Middle frontal gyrus (tissue), 1 donor: ENCODE measurements around the gene NCKAP1.
"Not testable (repeated sequence)": the region's sequence is repeated elsewhere in the genome, so short reads cannot be mapped to it uniquely, and the experiment has no call there.

Experiments used
- DNase-seq: peaks from one replicate; pipeline ENCODE4 v3.0.0-alpha.2; 2015; ENCODE audit warnings: low spot score; ENCODE audit errors: extremely low spot score

The NCKAP1 gene

DNA sequence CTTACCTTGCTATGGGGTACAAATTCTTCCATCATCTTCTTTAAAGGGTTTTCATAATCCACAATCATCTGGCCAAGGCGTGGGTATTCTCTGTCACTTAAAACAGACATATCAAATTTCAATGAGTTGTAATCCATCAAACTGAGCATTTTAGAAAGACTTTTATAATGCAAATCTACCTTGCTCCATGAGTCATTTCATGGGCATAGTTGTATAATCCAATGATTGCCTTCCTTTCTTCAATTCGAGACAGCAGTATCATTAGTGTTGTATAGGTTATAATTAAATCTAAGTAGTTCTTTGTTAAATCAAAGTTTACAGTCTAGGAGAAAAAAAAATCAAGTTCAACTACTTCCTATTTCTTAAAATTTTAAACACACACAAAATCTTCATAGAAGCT, 36.3 kb downstream of the NCKAP1 start:
- DNase-seq: no peak

DNA sequence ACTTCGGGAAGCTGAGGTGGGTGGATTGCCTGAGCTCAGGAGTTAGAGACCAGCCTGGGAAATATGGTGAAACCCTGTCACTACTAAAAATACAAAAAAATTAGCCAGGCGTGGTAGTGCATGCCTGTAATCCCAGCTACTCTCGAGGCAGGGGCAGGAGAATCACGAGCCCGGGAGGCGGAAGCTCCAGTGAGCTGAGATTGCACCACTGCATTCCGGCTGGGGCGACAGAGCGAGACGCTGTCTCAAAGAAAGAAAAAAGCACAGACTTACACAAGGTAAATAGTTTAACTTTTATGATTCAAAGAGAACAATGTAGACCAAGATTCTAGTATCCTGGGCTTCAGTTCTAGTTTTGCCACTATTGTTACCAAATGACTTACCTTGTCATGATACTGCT, 37.4 kb downstream of the NCKAP1 start:
- DNase-seq: no peak

DNA sequence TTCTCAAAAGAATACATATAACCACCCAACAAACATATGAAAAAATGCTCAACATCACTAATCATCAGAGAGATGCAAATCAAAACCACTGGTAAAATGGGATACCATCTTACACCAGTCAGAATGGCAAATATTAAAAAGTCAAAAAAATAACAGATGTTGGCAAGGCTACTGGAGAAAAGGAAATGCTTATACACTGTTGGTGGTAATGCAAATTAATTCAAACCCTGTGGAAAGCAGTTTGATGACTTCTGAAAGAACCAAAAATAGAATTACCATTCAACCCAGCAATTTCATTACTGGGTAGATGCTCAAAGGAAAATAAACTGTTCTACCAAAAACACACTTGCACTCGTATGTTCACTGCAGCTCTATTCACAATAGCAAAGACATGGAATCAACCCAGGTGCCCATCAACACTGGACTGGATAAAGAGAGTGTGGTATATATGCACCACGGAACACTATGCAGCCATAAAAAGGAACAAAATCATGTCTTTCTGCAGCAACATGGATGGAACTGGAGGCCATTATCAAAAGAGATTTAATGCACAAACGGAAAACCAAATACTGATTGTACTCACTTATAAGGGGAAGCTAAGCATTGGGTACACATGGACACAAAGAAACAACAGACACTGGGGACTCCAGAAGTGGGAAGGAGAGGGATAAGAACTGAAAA, 38.8 kb downstream of the NCKAP1 start:
- no peak for DNase-seq

DNA sequence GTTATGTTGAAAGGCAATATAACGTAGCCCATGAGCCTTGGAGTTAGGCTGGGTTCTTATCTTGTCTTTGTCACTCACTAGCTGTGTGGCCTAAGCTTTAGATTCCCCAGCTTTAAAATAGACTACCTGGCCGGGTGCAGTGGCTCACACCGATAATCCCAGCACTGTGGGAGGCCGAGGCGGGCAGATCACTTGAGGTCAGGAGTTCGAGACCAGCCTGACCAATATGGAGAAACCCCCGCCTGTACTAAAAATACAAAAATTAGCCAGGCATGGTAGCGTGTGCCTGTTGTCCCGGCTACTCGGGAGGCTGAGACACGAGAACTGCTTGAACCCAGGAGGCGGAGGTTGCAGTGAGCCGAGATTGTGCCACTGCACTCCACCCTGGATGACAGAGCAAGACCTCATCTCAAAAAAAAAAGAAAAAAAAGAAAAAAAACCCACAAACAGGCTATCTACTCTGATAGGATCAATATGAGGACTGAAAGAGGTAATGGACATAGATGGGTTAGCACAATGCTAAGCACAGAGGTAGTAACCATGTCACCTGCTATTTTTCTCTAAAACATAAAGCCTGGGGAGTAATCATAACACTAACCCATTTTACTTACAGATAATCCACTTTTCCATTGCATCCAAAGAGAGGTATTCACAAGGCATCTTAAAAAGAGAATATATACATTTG, 43.9 kb downstream of the NCKAP1 start:
- DNase-seq: no peak

DNA sequence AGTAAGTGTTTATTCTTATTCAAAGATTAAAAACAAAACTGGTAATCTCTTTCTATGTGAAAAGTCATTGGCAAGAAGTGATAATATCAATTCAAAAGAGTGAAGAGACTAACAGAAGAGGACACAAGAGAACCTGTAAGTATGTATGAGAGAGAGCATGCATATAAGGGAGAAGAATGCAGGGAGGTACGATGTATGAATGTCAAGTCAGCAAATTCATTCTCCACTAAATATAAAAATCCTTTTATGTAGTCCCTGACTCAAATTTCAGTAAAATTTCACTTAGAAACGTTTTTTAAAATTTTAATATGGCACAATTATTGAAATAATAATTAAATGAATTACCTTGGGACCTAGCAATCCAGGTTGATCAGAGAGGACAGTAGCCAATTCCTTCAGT, 55.3 kb downstream of the NCKAP1 start:
- no peak for DNase-seq

DNA sequence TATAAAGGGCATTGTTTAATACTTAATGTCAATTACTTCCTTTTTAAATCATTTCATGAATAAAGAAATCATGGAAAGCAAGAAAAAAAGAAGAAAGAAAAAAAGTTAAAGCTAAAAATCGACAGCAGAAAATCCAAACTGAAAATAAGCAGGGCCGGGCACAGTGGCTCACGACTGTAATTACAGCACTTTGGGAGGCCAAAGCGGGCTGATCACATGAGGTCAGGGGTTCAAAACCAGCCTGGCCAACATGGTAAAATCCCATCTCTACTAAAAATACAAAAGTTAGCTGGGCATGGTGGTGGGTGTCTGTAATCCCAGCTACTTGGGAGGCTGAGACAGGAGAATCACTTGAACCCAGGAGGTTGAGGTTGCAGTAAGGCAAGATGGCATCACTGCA, 56.8 kb downstream of the NCKAP1 start:
- DNase-seq: not testable (repeated sequence)

DNA sequence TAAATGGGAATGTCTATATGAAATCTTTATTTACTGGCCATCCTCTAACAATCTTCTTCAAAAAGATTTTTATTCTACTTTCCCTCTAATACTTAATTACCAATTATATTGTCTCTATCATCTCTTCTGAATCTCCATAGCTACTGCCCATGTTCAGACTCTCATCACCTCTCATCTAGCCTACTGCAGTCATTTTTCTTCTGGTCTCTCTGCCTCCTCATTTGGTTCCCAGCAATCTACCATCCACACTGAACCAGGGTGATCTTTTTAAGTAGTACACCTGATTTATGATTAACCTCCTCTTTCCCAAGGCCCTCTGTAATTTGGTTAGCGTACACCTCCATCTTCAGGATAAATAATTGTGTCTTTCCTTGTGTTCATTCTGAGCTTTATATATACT, 57.6 kb downstream of the NCKAP1 start:
- DNase-seq: no peak

DNA sequence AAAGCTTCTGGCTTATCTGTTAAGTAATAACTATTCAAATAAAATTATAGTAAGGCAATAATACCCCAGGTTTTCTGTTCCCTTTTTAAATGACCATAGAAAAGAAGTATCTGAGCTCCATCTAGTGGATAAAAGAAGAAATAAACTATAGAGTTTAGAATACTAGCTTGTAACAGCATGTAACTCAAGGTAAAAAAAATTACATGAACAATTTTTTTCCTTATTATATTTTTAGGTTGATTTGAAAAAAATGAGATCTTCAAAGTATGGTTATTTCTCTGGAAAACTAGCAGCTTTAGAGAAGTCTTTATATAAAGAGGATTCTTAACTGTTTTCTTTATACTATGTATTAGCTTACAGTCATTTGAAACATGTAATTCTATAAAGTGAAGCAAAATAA, 58.1 kb downstream of the NCKAP1 start:
- DNase-seq: no peak

DNA sequence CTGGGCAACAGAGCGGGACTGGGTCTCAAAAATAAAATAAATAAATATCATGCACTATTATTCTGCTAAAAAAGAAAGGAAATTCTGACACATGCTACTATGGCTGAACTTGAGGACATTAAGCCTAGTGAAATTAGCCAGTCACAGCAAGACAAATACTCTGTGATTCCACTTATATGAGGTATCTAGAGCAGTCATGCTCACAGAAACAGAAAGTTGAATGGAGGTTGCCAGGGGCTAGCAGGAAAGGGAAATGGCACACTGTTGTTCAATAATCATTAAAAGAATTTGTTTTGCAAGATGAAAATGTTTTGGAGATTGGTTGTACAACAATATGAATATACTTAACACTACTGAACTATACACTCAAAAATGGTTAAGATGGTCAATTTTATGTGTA, 60.8 kb downstream of the NCKAP1 start:
- DNase-seq: no peak

DNA sequence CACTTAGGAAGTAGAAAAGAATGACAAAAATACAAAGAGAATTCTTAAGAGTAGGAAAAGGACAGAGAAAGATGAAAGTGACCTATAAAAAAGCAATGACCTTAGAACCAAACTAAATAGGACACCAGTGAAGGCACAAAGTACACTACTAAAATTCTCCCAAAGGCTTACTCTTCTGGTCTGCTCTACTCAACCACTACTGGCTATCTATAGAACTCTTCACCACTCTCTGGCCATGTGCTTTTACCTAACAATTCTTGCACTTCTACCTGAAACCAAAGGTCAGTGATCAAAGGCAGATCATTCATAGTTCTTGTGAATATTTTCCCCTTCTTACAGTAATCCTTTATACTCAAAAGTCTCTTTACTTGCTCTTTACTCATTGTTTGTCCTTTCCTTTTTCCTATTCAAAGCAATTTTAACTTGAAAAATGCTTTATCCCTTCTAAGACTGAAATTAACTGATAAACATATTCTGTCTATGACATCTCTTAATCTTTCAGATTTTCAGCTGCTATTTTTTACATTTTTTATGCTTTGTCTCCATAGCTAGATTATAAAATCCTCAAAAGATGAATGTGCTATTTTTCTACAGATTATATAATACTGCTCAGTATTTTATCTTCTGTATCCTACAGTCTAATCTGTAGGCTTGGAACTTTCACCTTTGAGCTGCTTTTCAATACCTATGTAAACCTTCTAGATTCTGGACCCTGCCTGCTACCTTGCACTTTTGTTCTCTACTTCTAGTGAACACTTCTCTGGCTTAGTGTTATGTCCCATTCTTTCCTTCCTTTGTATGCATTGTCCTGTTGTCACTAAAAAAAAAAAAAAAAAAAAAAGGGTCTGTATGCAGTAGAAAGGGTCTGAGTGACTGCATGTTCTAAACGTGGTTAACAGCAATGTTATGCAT, 64.6 kb downstream of the NCKAP1 start:
- DNase-seq: no peak

DNA sequence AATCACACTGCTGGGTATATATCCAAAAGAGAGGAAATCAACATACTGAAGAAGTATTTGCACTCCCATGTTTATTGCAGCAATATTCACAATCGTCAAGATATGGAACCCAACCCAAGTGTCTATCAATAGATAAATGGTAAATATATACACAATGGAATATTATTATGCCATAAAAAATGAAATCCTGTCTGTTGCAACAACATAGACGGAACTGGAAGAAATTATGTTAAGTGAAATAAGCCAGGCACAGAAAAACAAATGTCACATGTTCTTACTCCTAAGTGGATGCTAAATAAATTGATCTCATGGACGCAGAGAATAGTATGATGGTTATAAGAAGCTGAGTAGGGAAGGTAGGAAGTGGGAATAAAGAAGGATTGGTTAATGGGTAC, 65.7 kb downstream of the NCKAP1 start:
- no peak for DNase-seq

DNA sequence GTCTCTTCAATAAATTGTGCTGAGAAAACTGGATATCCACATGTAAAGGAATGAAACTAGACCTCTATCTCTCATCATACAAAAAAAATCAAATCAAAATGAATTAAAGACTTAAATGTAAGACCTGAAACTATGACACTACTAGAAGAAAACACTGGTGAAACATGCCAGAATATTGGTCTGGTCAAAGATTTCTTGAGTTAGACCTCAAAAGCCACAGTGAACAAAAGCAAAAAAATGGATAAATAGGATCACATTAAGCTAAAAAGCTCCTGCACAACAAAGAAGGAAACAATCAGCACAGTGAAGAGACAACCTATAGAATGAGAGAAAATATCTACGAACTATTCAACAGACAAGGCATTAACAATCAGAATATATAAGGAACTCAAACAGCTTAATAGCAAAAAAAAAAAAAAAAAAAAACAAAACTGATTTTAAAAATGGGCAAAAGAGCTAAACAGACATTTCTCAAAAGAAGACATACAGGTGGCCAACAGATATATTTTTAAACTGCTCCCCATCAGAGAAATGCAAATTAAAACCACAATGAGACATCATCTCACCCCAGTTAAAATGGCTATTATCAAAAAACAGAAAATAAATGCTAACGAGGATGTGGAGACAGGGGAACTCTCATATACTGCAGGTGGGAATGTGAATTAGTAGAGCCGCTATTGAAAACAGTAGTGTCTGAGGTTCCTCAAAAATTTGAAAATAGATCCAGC, 66.3 kb downstream of the NCKAP1 start:
- DNase-seq: no peak

DNA sequence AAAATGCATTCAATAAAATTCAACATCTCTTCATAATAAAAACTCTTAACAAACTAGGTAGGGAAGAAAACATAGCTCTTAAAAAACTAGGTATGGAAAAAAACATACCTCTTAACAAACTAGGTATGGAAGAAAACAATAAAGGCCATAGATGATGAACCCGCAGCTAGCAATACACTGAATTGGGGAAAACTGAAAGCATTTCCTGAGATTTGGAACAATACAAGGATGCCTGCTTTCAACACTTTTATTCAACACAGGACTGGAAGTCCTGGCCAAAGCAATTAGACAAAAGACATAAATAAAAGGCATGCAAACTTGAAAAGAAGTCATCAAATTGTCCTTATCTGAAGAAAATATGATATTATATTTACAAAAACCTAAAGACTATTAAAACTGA, 67.8 kb downstream of the NCKAP1 start:
- DNase-seq: no peak

DNA sequence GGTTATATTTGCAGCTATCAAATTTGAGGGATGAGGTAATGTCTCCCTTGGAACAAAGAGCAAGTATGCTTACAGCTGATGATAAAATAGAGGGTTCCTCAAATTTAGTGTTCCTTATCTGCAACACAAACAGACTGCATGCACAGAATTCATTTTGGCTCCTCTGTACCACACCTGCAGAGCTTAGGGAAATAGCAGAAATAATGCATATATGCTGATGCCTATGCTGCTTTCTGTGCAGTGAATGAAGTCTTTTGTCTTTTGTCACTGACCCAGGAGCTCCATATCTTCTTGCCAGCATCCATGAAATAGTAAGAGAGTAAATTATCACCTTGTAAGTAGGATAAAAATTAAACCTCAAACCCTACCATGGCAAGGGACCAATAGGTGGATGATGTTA, 69.8 kb downstream of the NCKAP1 start:
- no peak for DNase-seq

DNA sequence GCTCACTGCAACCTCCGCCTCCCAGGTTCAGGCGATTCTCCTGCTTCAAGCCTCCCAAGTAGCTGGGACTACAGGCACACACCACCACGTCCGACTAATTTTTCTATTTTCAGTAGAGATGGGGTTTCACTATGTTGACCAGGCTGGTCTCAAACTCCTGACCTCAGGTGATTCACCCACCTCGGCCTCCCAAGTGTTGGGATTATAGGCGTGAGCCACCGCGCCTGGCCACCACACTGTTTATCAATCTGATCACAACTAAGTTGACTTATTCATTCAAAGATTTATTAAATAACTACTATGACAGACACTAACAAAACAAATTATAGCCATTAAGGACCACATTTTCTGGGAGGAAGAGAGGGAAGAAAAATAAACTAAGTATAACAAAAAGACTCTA, 71.9 kb downstream of the NCKAP1 start:
- not testable (repeated sequence) for DNase-seq

DNA sequence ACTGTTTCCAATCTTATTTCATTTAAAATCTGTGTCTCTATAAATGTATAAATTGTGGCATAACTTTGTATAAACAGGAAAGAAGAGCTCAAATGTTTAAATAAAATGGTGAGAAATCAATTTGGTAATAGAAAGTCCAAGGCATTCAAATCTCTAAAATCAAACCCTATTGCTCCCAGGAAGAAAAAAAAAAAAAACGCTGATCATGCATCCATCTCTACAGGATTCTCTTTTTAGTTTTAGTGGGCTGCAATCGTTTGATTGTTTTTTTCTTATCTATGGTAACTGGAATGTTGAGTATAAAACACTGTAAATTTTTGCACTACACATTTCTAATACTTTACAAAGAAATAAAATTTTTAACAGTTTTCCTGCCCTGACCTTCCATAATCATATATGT, 75.6 kb downstream of the NCKAP1 start:
- no peak for DNase-seq

DNA sequence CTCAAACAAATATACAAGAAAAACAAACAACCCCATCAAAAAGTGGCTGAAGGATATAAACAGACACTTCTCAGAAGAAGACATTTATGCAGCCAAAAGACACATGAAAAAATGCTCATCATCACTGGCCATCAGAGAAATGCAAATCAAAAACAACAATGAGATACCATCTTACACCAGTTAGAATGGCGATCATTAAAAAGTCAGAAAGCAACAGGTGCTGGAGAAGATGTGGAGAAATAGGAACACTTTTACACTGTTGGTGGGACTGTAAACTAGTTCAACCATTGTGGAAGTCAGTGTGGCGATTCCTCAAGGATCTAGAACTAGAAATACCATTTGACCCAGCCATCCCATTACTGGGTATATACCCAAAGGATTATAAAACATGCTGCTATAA, 77.4 kb downstream of the NCKAP1 start:
- not testable (repeated sequence) for DNase-seq

DNA sequence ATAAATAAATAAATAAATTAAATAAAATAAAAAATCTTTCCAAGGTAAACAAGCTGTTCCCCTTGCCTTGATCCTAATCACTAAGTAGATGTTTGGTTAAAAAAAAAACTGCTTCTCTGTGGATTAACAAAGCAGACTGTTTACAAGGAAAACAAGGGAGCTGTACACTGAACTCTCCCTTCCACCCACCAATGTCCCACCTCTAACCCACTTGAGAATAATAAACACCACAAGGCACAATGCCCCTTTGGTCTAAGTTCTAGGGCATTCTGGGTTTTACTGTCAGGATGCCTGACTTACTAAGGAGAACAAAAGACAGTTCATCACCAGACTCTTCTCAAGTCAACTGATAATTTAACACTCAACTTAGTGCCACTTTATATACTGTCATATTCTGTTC, 83.5 kb downstream of the NCKAP1 start:
- DNase-seq: no peak

DNA sequence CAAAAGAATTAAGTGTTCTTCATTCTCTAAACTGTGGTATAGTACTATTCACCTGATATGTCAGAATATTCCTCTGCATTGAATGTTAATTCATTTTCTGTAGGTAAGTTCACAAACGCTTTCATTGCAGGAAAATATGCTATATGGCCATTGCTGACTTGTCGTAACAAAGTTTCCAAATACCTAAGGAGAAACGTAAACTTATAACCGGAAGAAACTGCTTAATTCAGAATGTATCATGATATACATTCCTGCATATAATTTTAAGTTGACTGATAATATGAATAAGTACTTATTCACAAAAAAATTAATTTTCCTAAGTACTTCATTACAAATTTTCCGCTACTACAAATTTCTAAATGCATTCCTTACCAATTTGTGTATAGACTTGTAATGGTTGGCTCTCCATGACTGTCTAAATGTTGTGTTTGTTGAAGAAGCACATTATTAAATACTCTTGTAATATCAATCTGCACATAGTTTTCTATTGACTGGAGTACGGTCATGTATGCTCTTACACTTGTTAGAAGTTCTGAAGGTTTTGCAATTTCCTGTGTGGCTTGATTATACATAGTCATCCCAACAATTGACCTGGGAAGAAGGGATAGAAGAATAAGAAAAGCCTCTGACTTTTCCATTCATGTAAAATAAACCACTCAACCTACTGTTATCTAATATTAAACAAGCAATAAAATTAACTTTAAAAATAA, 85.4 kb downstream of the NCKAP1 start:
- no peak for DNase-seq

DNA sequence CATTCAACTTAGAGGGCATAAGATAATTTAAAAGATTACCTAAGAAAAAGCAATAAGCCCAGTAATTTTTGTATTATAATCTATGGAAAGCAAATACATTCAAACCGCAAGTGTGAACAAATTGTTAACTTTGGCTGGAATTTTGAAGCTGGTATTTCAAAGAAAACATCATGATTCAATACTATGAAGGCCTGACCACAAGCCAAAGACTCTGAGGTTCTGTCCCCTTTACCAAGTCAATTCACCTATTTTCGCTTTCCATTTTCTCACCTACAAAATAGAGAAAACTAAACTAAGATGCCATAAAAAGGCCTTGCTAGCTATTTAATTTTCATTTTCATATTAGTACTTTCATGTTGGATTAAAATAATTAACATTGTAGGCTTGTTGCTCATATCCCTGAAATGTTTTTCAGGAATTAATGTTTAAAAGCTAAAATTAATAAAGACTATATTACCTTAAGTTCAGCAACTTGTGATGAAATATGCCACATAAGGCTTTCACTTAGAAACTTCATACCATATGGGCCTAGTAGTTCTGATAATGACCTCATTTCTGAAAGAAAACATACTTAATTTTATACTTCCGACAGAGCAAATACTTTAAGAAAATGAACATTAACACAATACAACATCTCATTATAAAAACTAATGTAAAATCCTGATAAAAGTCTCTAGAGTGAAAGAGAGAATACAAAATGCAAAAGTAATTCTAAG, 86.2 kb downstream of the NCKAP1 start:
- no peak for DNase-seq
